Measurements from ENCODE around the gene FCAMR.
"Not testable (repeated sequence)": the region's sequence is repeated elsewhere in the genome, so short reads cannot be mapped to it uniquely, and the experiment has no call there.

Gene FCAMR

DNA sequence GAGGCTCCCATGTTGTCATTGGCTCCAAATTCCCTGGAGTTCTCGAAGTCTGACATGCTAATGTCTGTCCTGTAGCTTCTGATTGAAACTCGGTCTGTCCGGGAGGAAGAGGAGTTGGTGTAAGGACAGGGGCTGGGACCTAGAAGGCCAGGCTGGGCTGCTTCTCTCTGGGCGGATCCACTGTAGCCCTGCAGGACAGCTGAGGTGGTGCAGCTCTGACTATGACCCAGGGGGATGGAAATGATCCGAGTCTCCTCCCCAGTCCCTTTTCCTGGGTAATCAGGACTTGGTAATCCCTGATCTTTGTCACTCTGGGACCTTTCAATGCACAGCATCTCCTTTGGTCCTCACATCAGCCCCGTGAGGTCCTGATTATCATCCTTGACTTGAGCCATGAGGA lies 38.6 kb downstream of the FCAMR start:
- ATAC-seq, result no peak
- DNase-seq, result no peak

DNA sequence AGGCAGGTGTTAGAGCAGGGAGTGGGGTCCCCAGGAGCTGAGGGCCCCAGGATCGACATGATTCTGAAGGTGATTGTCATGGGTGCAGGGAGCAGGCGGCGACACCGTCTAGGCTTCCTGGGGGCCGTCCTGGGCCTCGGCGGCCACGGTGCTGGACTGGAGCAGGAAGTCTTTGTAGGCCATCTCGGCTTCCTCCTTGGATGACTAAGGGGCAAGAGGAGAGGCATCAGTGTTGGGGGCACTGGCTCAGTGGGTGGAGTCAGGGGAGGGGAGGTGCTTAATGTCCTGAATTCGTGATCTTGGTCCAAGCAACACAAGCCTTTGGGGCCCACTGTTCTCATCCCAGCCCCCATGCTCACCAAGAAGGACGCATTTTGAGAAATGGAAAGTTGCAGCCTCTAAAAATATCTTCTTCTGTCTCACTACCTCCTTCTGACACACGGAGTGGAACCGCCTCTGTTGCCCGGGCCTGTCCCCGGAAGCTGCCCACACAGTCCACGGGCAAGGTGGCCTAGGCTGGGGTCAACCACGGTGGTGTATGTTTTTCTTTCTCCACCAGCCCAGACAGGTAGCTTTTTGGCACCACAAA lies 40.0 kb downstream of the FCAMR start:
- ATAC-seq (peak; percentile 83), DNase-seq (peak; percentile 81)

DNA sequence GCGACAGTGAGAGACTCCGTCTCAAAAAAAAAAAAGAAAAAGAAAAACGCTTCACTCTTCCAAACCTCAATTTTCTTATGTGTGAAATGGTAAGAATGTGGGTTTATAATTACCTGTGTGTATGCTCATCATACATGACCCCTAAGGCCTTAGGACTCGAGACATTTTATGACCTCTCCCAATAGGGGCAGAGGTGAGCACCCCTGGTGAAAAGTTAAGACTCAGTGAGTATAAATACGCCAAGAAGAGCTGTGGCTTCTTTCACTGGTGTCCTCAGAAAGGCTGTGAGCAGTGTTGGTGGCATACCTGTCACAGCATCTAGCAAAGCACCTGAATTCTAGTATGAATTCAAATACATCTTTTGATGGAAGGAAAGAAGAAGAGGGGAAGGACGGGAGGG lies 40.7 kb downstream of the FCAMR start:
- no peak for ATAC-seq
- no peak for DNase-seq

DNA sequence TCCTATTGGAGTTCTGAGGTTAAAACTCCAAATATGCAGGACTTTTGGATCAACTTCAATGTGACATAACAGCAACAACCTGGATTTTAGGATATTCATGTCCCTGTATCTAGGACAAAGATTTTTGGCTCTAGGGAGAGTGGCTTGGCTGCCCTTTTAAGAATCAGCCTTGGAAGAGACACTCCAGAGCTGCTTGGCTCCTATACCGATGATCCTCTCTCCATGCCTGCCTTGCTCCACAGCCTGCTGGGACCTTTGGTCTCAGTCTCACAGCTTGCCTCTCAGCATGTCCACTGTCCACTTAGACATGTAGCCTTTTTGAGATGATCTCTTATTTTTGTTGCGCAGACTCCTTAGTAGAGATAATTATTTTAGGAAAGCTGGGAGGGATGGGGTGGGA lies 44.0 kb downstream of the FCAMR start:
- DNase-seq (no peak), ATAC-seq (no peak)

DNA sequence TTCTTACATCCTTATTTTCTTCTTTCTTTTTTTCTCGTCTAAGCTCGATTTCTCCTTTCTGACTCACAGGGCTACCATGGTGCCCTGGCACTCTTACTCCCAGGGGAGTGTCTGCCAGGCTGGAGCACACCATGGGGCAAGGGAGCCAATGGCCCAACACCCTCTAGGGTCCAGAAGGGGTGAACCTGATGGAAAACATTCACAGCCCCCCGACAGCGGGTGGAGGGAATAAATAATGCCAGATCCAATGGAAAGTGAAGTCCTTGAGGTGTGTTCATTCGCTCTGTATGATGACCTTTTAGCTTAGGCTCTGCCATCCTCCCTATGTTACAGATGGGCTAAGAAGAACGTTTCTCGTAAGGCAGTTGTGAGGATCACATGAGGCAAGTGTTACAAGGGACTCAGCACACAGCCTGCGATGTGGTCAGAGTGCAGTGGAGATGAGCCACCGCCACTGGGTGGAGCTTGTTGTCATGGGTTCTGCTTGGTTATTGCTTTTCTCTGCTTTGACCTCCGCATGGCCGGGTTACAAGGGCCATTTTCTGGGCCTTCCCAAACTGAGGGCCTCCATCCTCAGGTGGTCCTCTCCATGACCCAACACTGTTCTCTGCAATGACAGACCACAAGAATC lies 45.0 kb downstream of the FCAMR start:
- peak; percentile 74 for DNase-seq

DNA sequence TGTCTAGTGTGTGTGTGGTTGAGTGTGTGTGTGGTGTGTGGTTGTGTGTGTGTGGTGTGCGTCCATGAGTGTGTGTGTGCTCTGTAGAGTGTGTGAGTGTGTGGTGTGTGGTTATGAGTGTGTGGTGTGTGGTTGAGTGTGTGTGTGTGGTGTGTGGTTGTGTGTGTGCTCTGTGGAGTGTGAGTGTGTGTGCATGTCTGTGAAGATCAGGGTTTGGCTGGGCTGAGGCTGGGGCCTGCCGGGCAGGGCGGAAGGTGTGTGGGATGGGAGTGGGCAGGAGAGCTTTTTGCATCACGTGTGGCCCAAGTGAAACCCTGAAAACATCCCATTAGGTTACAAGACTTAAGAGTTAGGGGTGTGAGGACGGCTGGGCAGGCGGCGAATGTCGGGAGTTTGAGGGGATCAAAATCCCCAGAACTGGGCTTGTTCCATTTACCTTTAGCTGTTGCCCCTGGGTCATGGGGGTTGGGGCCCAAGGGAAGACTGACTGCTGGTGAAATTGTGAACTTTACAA lies 45.6 kb downstream of the FCAMR start:
- ATAC-seq (peak; percentile 8), DNase-seq (peak; percentile 59)

More for the DNA sequence above, 45.0 kb downstream of the FCAMR start:
- peak; percentile 79 for ATAC-seq

DNA sequence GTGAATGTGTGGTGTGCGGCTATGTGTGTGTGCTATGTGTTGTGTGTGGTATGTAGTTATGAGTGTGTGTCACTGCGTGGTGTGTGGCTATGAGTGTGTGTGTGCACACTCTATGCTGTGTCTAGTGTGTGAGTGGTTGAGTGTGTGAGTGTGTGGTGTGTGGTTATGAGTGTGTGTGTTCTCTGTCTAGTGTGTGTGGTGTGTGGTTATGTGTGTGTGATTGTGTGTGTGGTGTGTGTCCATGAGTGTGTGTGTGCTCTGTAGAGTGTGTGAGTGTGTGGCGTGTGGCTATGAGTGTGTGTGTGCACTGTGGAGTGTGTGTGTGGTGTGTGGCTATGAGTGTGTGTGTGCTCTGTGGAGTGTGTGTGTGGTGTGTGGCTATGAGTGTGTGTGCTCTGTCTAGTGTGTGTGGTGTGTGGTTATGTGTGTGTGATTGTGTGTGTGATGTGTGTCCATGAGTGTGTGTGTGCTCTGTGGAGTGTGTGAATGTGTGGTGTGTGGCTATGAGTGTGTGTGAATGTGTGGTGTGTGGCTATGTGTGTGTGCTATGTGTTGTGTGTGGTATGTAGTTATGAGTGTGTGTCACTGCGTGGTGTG lies 46.2 kb downstream of the FCAMR start:
- ATAC-seq, DNase-seq: not testable (repeated sequence)

DNA sequence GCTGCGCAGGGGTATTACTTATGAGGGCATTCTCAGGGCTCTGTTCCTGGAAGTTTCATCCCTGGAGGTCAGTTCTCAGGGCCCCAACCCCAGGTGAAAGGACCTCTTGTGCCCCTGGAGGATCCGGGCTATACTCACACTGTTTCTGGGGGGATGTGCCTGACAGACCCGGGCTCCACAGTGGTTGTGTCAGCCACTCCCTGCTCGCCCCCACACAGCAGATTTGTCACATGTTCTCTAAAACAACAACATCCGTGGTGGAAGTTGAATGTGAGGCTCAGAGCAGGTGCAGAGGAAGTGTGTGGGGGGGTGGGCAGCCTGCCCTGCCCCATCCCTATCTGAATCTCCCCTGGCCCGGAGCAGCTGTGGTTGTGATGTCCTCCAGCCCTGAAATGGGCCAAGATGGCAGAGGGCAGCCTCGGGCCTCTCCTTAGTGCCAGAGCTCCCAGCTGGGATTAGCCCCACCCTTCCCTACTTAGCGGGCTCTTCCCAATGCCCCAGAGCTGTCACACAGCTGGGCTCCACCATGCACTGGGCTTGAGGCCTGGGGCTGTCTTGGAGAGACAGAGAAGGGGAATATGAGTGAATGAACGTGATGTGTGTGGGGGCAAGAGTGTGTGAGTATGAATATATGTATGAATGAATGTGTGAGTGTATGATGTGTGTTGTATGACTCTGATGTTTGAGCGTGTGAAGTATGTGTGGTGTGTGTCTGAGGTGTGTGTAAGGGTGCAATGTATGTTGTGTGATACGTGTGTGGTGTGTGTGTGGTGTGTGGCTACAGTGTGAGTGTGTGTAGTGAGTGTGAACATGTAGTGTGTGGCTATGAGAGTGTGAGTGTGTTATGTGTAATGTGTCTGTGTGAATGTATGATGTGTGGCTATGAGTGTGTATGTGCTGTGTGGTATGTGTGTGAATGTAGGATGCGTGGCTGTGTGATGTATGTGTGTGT lies 47.0 kb downstream of the FCAMR start:
- ATAC-seq (peak; percentile 53), DNase-seq (peak; percentile 75)

DNA sequence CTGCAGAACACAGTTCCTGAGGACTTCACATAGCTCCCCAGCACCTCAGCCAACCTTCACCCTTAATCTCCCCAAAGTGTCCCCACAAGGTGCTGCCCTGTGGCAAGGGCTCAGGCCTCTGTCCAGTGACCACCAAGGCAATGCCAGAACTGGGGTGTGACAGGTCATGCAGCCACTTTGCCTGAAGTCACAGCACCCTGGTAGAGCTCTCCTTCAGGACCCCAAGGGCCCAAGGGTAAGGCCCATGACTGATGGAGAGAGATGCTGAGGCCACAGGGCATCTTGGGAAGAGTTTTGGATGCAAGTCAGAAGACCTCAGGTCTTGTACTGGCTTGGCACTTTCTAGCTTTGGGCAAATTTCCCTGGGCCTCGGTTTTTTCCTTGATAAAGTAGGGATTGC lies 47.7 kb downstream of the FCAMR start:
- DNase-seq (no peak), ATAC-seq (no peak)

DNA sequence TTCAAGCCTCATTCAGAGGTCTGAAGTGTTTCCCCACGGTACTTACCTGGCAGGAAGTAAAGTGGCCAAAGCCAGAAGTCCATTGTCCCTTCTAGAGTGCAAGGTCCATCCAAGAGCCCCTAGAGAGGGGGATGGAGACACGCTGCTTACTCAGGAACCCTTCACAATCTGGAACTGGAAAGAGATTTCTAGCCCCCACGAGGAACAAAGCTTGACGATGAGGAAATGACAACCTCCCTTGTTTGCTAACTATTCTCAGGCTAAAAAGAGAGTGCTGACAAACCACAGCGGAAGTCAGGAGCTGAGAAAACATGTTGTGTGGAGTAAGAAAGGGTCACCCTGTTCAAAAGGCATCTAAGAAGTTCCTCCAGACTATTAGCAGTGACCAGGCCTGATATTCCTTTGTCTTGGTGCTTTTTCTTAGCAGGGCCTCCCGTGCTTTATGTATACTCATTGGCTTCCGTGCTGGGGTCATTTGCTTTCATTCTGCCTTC lies 48.4 kb downstream of the FCAMR start, which contains the start of gene FCMR:
Gene FCMR (minus strand): TSS at position 170 of the 494 bp plus-strand sequence. CDS start 87 bp downstream, at position 83.
- ATAC-seq (no peak), DNase-seq (no peak)

DNA sequence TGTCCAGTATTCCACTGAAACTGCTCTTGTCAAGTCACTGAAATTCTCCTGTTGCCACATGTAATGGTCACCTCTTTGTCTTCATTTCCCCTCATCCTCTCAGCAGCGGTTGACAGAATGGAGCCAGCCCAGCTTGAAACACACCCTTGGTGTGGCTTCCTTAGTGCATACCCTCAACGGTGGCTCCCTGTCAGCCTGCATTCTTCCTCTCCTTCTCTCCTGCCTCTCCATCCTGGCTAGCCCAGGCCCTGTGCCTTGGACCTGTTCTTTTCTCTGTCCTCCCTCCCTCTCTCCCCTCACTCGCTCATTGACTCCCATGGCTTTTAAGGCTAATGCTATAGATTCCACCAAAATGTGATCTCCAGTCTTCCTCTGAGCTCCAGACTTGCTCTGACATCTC lies 52.2 kb downstream of the FCAMR start:
- DNase-seq (no peak), ATAC-seq (no peak)

DNA sequence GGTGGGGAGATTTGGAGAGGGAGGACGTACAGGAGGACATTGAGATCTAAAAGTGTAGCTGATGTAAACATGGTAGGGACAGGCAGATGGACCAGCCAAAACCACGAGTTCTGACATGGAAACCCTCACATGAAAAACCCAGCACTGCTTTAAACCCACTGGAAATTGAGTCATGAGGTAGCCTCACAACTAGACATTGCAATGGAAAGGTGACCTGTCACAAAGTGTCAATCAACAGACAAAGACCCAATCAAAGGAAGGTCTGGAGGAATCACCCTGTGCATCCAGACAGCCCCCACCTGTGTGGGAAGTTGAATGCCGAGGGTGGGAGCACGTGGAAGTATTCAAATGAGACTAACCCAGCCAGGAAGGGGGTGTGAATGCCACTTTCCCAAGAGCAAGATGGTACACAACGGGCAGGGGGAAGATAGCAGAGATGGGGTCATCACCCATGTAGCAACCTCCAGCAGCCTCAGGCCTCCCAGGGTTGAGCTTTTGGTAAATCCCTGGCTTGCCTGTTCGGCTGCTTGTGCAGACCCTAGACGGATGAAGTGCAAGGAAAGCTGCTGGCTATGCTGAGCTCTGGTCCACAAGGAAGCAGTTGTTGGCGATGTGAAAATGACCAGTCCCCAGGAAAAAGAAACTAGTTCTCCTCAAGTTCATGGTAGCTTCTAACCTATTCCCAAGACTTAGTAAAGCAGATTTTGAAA lies 54.1 kb downstream of the FCAMR start:
- ATAC-seq (peak; percentile 67), DNase-seq (no peak)

DNA sequence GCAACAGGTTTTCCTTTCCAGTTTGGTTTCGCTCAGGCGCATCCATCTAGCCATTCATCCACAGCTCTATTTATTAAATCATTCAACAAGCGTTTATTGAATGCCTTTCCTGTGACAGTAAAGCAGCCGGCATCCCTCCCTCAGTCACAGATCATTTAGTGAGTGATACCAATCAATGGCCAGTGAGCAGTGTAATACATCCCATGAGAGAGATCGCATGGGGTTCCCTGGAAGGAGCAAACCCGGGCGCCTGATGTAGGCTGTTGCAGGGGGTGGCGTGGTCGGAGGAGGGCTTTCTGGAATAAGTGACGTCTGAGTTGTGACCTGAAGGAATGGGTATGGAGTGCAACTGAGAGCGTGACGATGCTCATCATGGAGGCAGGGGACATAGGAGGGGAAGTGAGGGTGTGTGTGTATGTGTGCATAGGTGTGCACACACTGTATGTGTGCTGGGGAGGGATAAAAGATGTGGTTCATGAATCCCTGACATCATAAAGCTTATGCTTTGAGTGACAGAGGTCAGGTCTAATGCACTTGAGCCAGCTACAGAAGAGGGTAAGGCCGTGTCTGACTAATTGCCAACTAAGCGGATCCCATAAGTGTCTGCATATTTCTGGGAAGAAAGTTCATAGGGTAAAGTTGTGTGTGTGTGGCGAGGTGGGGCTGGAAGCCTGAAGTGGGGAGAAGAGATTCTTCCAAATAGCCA lies 55.1 kb downstream of the FCAMR start:
- DNase-seq (no peak), ATAC-seq (no peak)

DNA sequence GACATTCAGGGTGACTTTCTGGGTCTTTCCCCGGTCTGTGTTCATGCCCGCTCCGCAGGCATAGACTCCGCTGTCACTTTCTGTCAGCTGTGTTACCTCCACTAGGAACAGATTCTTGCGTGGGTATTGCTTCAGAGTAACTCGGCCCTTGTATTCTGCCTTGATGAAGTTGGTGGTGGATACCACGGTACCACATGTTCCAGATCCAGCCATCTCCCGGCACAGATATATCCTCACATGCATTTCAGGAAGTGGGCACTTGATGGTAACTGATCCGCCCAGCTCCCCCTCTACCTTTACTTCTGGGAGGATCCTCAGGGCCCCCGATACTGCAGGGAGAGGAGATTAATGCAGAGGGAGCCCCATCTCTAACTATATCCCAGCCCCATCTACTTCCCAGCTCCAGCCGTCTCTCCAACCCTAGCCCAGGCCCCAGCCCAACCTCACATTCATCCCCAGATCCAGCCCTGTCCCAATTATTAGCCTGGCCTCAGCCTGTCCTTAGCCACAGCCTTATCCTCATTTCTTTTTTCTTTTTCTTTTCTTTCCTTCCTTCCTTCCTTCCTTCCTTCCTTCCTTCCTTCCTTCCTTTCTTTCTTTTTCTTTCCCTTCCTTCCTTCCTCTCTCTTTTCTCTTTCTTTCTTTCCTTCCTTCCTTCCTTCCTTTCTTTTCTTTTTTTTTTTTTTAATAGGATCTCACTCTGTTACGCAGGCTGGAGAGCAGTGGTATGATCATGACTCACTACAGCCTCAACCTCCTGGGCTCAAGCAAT lies 56.3 kb downstream of the FCAMR start:
- DNase-seq, result no peak
- no peak for ATAC-seq

DNA sequence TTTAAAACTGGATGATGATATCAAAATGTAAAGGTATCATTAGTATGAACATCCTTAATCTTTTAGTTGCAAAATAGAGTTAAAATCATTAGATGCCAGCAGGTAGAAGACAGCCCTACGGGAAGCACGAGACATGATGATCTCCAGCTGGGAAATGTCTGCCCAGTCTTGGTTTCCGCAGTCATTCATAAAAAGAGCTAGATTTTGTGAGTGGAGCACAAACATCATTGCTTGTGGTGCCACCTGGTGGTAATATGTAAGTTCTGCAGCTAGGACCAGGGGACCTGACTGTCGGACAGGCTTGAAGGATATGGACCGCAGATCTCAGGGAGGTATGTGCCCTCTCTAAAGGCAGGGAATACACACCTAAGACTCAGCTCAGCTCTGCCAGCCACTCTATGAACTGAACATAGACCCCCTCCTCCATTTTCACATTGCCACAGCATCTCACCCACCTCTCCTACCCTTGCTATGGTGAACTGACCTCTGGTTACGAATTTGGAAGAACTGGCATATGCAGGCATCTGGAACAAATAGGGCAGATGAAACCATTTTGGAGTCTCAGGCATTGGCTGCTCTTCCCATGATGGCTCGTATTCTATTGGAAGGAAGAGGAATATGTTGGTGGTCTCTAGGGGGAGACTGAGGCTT lies 57.7 kb downstream of the FCAMR start:
- DNase-seq, result peak; percentile 68
- ATAC-seq, result peak; percentile 31

DNA sequence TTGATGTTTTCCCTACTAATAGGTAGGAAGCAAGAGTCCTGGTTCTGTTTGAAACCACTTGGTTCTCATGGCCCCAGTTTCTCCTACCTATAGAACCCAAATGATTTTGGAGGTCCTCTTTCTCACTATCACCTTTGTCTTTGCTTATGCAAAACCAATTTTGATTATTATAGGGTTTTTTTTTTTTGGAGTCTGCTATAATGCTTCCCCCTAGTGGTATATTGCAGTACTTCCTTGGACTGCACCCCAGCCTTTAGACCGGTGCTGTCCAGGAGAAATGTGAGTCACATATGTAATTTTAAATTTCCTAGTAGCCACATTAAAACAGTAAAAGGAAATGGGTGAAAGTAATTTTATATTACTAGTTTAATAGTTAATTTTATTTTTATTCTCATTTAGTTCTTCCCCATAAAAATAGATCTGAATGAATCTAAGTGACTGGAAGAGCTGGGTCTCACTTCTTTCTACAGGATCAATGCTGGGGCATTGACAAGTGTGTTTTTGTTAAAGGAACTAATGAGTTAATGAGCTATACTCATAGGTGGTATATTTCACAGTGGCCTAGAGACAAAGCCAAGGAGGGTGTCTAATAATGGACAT lies 59.1 kb downstream of the FCAMR start:
- ATAC-seq, result peak; percentile 39
- no peak for DNase-seq

DNA sequence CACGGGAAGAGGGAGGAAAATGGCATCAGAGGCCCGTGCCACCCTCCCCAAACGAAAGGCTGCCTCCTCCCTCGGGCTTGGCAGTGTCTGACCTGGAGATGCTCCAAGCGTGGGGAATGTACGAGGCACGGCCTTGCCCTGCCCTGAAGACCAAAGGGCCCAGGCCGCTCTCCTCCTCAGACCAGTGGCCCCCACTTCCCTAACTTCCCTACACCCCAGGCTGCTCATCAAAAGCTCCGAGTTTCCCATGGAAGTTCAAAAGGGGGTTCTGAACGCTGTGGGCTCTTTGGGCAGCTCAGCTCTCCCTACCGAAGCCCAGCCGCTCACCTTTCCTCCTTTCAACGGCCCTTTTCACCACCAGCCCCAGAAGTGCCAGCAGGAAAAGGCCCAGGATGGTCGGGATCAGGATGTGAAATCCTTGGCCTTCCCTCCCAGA lies 60.4 kb downstream of the FCAMR start:
- ATAC-seq, result no peak
- DNase-seq, result no peak

DNA sequence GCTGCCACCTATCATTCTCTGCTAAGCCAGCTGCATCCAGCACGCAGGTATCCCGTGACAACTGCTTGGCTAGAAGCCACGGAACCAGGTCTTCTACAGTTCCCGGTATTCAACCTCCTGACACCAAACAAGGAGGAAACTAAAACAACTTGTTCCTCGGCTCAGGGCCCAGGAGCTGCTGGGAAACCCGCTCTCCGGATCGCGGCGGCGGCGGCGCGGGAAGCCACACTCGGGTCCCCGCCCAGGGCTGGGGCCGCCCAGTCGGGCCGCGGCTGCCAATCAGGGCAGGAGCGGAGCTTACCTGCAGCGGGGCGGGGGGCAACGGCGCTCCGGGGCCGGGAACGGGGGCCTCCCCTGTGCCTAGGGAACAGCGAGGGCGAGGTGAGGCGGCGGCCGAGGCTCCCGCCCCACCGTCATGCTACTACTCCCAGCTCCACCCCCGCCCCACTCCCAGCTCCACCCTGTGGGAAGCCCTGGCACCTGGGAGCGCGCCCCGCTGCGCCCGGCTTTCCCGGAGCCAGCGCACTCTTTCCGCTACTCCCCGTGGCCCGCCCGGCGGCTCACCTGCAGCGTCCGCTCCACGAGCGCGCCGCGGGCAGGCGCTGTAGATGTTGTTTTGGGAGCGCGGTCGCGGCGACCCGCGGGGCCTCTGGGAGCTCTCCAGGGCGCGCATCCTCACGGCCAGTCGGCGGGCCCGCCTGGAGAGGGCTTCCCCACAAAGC lies 60.9 kb downstream of the FCAMR start:
- DNase-seq, result peak; percentile 62

More for the DNA sequence above, 60.9 kb downstream of the FCAMR start:
- peak; percentile 17 for ATAC-seq

Data from stimulated activated naive CD8-positive, alpha-beta T cell treated with anti-CD3 and anti-CD28 coated beads, Interleukin-15, Interleukin-2, amounts not matched to agents 100 U/mL and 50 U/mL, for 24 hours (primary cell).